Measurements from ENCODE around the gene SETBP1. TPM values are rescaled to one million over a fixed set of nuclear protein-coding genes. Genes with fewer than 3 reads are reported as not detected.

SETBP1 gene
- total and polyA plus RNA-seq, 2 of the 8 experiments (the other 6 are each of a cell fraction or from before 2014, with no cell fraction given) = 2.0 to 6.5 TPM

- no peak overlapping the region for H3K18ac ChIP-seq (ENCODE audit: extremely low read depth, low read length)
- H3K4me2 ChIP-seq (ENCODE audit: insufficient read depth in 1 of 2, low read depth in 2 of 2, low read length in 2 of 2) = no peak overlapping the region
- no peak overlapping the region for H3K9ac ChIP-seq (replicated peaks in 1 of 4; ENCODE audit: extremely low read depth in 1 of 4, low read depth in 3 of 4, low read length in 3 of 4)
- 87% methylated on average over 2 of the region's 2 CpGs; no CpG with 5 or more reads in 1 of the 2 experiments for WGBS, 2 experiments (ENCODE audit: extremely low coverage in 1 of 2, insufficient coverage in 1 of 2, insufficient read length in 1 of 2, insufficient replicate concordance in 2 of 2, low coverage in 1 of 2, low lambda C conversion rate in 2 of 2, missing lambda C conversion rate in 1 of 2)
- H2BK120ac ChIP-seq (replicated peaks; ENCODE audit: low read depth, low read length) = no peak overlapping the region
- H3K27ac ChIP-seq (ENCODE audit: low read depth, low read length) = no peak overlapping the region
- H3K9me3 ChIP-seq (ENCODE audit: insufficient read depth in 2 of 2, low read depth in 1 of 2, low read length in 1 of 2) = no peaks in the 10 kb centered on the region
- H3K4ac ChIP-seq (replicated peaks; ENCODE audit: insufficient read length, low read depth, low read length) = no peak overlapping the region
- no peak overlapping the region for H4K5ac ChIP-seq (ENCODE audit: insufficient read length, low read depth, low read length)
- H3K23ac ChIP-seq (ENCODE audit: insufficient read length) = no peak overlapping the region
- no peak for DNase-seq (ENCODE audit: low read depth in 1 of 2, low spot score in 2 of 2)
- H3K14ac ChIP-seq (ENCODE audit: insufficient read length) = no peak overlapping the region
- H3K36me3 ChIP-seq (ENCODE audit: control insufficient read depth in 2 of 4, insufficient read depth in 4 of 4, low read length in 3 of 4) = no peaks in the 10 kb centered on the region
- H3K23me2 ChIP-seq (ENCODE audit: low read depth, low read length) = no peaks in the 10 kb centered on the region
- H4K20me1 ChIP-seq (replicated peaks in 1 of 2; ENCODE audit: control insufficient read depth in 1 of 2, insufficient read depth in 2 of 2, low read length in 2 of 2) = no peaks in the 10 kb centered on the region
- H2BK15ac ChIP-seq (ENCODE audit: low read length) = no peak overlapping the region
- H3K4me3 ChIP-seq (ENCODE audit: extremely low read depth in 1 of 4, insufficient read depth in 2 of 4, low read depth in 3 of 4, low read length in 4 of 4) = no peak overlapping the region
- no peaks in the 10 kb centered on the region for H3K27me3 ChIP-seq (replicated peaks in 1 of 4; ENCODE audit: control insufficient read depth in 3 of 4, extremely low read depth in 1 of 4, insufficient read depth in 3 of 4, low read length in 3 of 4)
- no peak for FAIRE-seq
- H2AK5ac ChIP-seq (ENCODE audit: low read depth, low read length) = no peak overlapping the region
- no peak overlapping the region for H4K91ac ChIP-seq (replicated peaks; ENCODE audit: insufficient read length, low read length)
- ChIA-PET POLR2A (ENCODE audit: partially characterized antibody) (no interaction called here), CTCF (ENCODE audit: partially characterized antibody) (interaction anchor here (1.0 kb wide), 1 partner anchor 20 kb away, joined by 4 read pairs; no protein-coding TSS in a partner anchor)
- peaks cover 0 to 4% (median 2%) of the 10 kb centered on the region in 4 experiments; a peak in 3 of 7 replicates for H3K4me1 ChIP-seq (replicated peaks in 1 of 4; ENCODE audit: control insufficient read depth in 3 of 4, insufficient read depth in 4 of 4, low read length in 3 of 4)
- no peak overlapping the region for H2AFZ ChIP-seq (ENCODE audit: low read length)
- H3K79me1 ChIP-seq (ENCODE audit: low read depth, low read length) = no peaks in the 10 kb centered on the region
- H2BK20ac ChIP-seq (ENCODE audit: low read length) = no peak overlapping the region
- H3K79me2 ChIP-seq (ENCODE audit: control insufficient read depth in 1 of 2, insufficient read depth in 2 of 2, low read length in 2 of 2) = no peaks in the 10 kb centered on the region
- no peak overlapping the region for H2BK5ac ChIP-seq (ENCODE audit: low read depth, low read length)
- no peak overlapping the region for H3K56ac ChIP-seq (replicated peaks; ENCODE audit: insufficient read length, low read depth, low read length)
- no peak overlapping the region for H2BK12ac ChIP-seq (ENCODE audit: low read depth, low read length)
- no peak overlapping the region for H4K8ac ChIP-seq (ENCODE audit: extremely low read depth, insufficient read depth, low read length)
- TF ChIP-seq KDM5A (IDR thresholded peaks at IDR 0.05; ENCODE audit: low read length) (no peak), JUN (IDR thresholded peaks at IDR 0.05; ENCODE audit: low read depth, low read length) (no peak), ATF2 (IDR thresholded peaks at IDR 0.05; ENCODE audit: low read length) (no peak), TBP (IDR thresholded peaks at IDR 0.05; ENCODE audit: low read depth, low read length) (no peak), HDAC6 (IDR thresholded peaks at IDR 0.05; ENCODE audit: low read depth, low read length) (no peak), SIN3A (conservative IDR thresholded peaks at IDR 0.05 in 1 of 2, IDR thresholded peaks at IDR 0.05 in 1 of 2; ENCODE audit: low read depth in 1 of 2, low read length in 2 of 2) (no peak), KDM1A (IDR thresholded peaks at IDR 0.05; ENCODE audit: borderline replicate concordance, low read length) (no peak), BACH1 (IDR thresholded peaks at IDR 0.05; ENCODE audit: low read length) (no peak), CHD2 (IDR thresholded peaks at IDR 0.05; ENCODE audit: low read length) (no peak), NRF1 (IDR thresholded peaks at IDR 0.05; ENCODE audit: low read depth, low read length) (no peak), MAFK (IDR thresholded peaks at IDR 0.05; ENCODE audit: low read depth, low read length) (no peak), BCL11A (IDR thresholded peaks at IDR 0.05; ENCODE audit: low read depth in 2 of 2, low read length in 2 of 2) (no peak), CHD1 (IDR thresholded peaks at IDR 0.05; ENCODE audit: low read depth, low read length) (no peak)
Observed at GRCh38 chr18:44793194-44793593, 112.5 kb downstream of the SETBP1 start.

All from H1 (cell line).